ENCODE data around the gene LYRM1.

DNA sequence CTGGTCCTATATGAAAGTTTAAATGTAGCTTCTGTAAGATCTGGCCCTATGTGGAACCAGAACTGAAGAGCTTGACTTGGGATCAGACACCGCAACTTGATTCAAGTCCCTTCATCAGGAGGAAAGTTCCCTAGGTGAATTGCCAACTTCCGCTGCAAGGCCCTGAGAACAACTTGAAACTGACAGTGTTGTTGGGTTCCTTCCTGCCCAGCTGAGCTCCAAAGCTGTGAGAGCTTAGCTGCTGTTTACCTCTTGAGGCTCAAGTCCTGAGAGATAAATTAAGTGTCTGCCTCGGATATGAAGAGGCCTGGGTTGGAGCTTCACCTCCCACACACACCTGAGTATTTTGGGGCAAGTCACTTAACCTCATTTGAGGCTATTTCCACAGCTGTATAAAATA lies 49.6 kb upstream of the LYRM1 start:
- TF ChIP-seq, protein P1, sequence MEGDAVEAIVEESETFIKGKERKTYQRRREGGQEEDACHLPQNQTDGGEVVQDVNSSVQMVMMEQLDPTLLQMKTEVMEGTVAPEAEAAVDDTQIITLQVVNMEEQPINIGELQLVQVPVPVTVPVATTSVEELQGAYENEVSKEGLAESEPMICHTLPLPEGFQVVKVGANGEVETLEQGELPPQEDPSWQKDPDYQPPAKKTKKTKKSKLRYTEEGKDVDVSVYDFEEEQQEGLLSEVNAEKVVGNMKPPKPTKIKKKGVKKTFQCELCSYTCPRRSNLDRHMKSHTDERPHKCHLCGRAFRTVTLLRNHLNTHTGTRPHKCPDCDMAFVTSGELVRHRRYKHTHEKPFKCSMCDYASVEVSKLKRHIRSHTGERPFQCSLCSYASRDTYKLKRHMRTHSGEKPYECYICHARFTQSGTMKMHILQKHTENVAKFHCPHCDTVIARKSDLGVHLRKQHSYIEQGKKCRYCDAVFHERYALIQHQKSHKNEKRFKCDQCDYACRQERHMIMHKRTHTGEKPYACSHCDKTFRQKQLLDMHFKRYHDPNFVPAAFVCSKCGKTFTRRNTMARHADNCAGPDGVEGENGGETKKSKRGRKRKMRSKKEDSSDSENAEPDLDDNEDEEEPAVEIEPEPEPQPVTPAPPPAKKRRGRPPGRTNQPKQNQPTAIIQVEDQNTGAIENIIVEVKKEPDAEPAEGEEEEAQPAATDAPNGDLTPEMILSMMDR (IDR thresholded peaks at IDR 0.05): no peak
- no peak for TF ChIP-seq POLR2A (IDR thresholded peaks at IDR 0.05)

Measured in breast epithelium (tissue), 3 donors.